H9 (cell line): ENCODE measurements around the gene PDGFB. TPM values are rescaled to one million over a fixed set of nuclear protein-coding genes. Genes with fewer than 3 reads are reported as not detected.

Experiments
- DNase-seq: peaks from one replicate; pipeline ENCODE4 v3.0.0-alpha.2; 2017
- H2AFZ ChIP-seq: one replicate; pipeline ENCODE4 v1.6.1; 2013; ENCODE audit warnings: mild to moderate bottlenecking, low read length, control low read depth, moderate library complexity
- H2AK5ac ChIP-seq: 2 replicates; pipeline ENCODE4 v1.6.1; 2013; ENCODE audit warnings: low read length, control low read depth, mixed read lengths; ENCODE audit not compliant: insufficient read length
- H2BK120ac ChIP-seq: one replicate; pipeline ENCODE4 v1.6.1; 2013; ENCODE audit warnings: low read depth, mild to moderate bottlenecking, low read length, control low read depth, inconsistent platforms; ENCODE audit not compliant: poor library complexity, severe bottlenecking
- H2BK12ac ChIP-seq: 2 replicates; pipeline ENCODE4 v1.6.1; 2013; ENCODE audit warnings: low read length, control low read depth, mixed read lengths, low read depth; ENCODE audit not compliant: insufficient read length
- H2BK15ac ChIP-seq: 2 replicates; pipeline ENCODE4 v1.6.1; 2013; ENCODE audit warnings: low read depth, low read length, control low read depth
- H2BK20ac ChIP-seq: one replicate; pipeline ENCODE4 v1.6.1; 2013; ENCODE audit warnings: low read depth, mild to moderate bottlenecking, low read length, control low read depth, inconsistent platforms; ENCODE audit not compliant: poor library complexity, severe bottlenecking
- H2BK5ac ChIP-seq: 2 replicates; pipeline ENCODE4 v1.6.1; 2013; ENCODE audit warnings: low read length, control low read depth, mixed read lengths; ENCODE audit not compliant: insufficient read length
- H3K14ac ChIP-seq: 2 replicates; pipeline ENCODE4 v1.6.1; 2013; ENCODE audit warnings: low read length, control low read depth; ENCODE audit not compliant: insufficient read depth
- H3K18ac ChIP-seq: 2 replicates; pipeline ENCODE4 v1.6.1; 2013; ENCODE audit warnings: low read depth, mild to moderate bottlenecking, mixed read lengths, low read length, control low read depth; ENCODE audit not compliant: insufficient read length
- H3K23ac ChIP-seq: 2 replicates; pipeline ENCODE4 v1.6.1; 2013; ENCODE audit warnings: low read length, control low read depth, mixed read lengths, low read depth; ENCODE audit not compliant: insufficient read length
- H3K23me2 ChIP-seq: 2 replicates; pipeline ENCODE4 v1.6.1; 2013; ENCODE audit warnings: low read depth, mild to moderate bottlenecking, mixed read lengths, low read length, control low read depth; ENCODE audit not compliant: insufficient read length, poor library complexity, severe bottlenecking
- H3K27ac ChIP-seq: 2 replicates; pipeline ENCODE4 v1.5.1; 2013; ENCODE audit warnings: low read length, control low read depth, mixed read lengths, low read depth; ENCODE audit not compliant: insufficient read length
- H3K27me3 ChIP-seq: 2 replicates; pipeline ENCODE4 v1.6.1; 2013; ENCODE audit warnings: low read length, control low read depth, inconsistent platforms; ENCODE audit not compliant: insufficient read depth
- H3K4ac ChIP-seq: 2 replicates; pipeline ENCODE4 v1.6.1; 2013; ENCODE audit warnings: low read depth, mild to moderate bottlenecking, control low read depth, inconsistent platforms, low read length, moderate library complexity
- H3K4me1 ChIP-seq: 2 replicates; pipeline ENCODE4 v1.6.1; 2013; ENCODE audit warnings: low read length, control low read depth, inconsistent platforms; ENCODE audit not compliant: insufficient read depth
- H3K4me2 ChIP-seq: 2 replicates; pipeline ENCODE4 v1.6.1; 2013; ENCODE audit warnings: low read length, control low read depth, mixed read lengths; ENCODE audit not compliant: insufficient read length, insufficient read depth
- H3K56ac ChIP-seq: 2 replicates; pipeline ENCODE4 v1.6.1; 2013; ENCODE audit warnings: low read depth, mild to moderate bottlenecking, mixed read lengths, low read length, control low read depth; ENCODE audit not compliant: insufficient read length
- H3K79me1 ChIP-seq: 2 replicates; pipeline ENCODE4 v1.6.1; 2013; ENCODE audit warnings: low read depth, mild to moderate bottlenecking, moderate library complexity, low read length, control low read depth, inconsistent platforms; ENCODE audit not compliant: insufficient read depth, poor library complexity, severe bottlenecking
- H3K79me2 ChIP-seq: 2 replicates; pipeline ENCODE4 v1.6.1; 2013; ENCODE audit warnings: low read length, control low read depth, inconsistent platforms; ENCODE audit not compliant: insufficient read depth
- H3K9ac ChIP-seq: 2 replicates; pipeline ENCODE4 v1.6.1; 2013; ENCODE audit warnings: low read length, control low read depth, mixed read lengths; ENCODE audit not compliant: insufficient read length; ENCODE audit errors: extremely low read depth
- H3K9me3 ChIP-seq: one replicate; pipeline ENCODE4 v1.6.1; 2013; ENCODE audit warnings: low read depth, low read length, inconsistent platforms; ENCODE audit not compliant: control insufficient read depth
- H3T11ph ChIP-seq: one replicate; pipeline ENCODE4 v1.6.1; 2013; ENCODE audit warnings: mild to moderate bottlenecking, low read length, control low read depth, inconsistent platforms
- H4K20me1 ChIP-seq: one replicate; pipeline ENCODE4 v1.6.1; 2013; ENCODE audit not compliant: control insufficient read depth, insufficient read length, insufficient read depth
- H4K5ac ChIP-seq: 2 replicates; pipeline ENCODE4 v1.6.1; 2013; ENCODE audit warnings: low read depth, mild to moderate bottlenecking, mixed read lengths, low read length, control low read depth; ENCODE audit not compliant: insufficient read length
- H4K8ac ChIP-seq: replicated peaks from 2 replicates; pipeline ENCODE4 v1.6.1; 2013; ENCODE audit warnings: low read length, control low read depth, mixed read lengths, low read depth; ENCODE audit not compliant: insufficient read length
- H4K91ac ChIP-seq: 2 replicates; pipeline ENCODE4 v1.6.1; 2013; ENCODE audit warnings: low read depth, mild to moderate bottlenecking, moderate library complexity, mixed read lengths, low read length, control low read depth; ENCODE audit not compliant: insufficient read length
- H3K27ac Mint-ChIP-seq, 3 experiments: 2 replicates in 2 of 3; 3 replicates in 1 of 3; pipeline ENCODE4 v1.8.0; 2020 to 2021; ENCODE audit warnings: mixed read lengths in 3 of 3, mild to moderate bottlenecking in 1 of 3, moderate library complexity in 1 of 3
- H3K27me3 Mint-ChIP-seq: 2 replicates; pipeline ENCODE4 v1.8.0; 2021; ENCODE audit warnings: low read depth, mild to moderate bottlenecking, moderate library complexity, mixed read lengths
- H3K36me3 Mint-ChIP-seq, 3 experiments: 2 replicates in 2 of 3; 3 replicates in 1 of 3; pipeline ENCODE4 v1.8.0; 2020 to 2021; ENCODE audit warnings: low read depth in 3 of 3, mixed read lengths in 3 of 3; ENCODE audit not compliant: insufficient read depth in 1 of 3
- H3K4me1 Mint-ChIP-seq, 2 experiments: 2 replicates each; pipeline ENCODE4 v1.8.0; 2020; ENCODE audit warnings: mixed read lengths in 2 of 2
- H3K4me3 Mint-ChIP-seq, 2 experiments: 2 replicates in 1 of 2; 3 replicates in 1 of 2; pipeline ENCODE4 v1.8.0; 2020 to 2021; ENCODE audit warnings: mild to moderate bottlenecking in 2 of 2, mixed read lengths in 2 of 2, moderate library complexity in 1 of 2
- H3K9me3 Mint-ChIP-seq, 2 experiments: 2 replicates in 1 of 2; 3 replicates in 1 of 2; pipeline ENCODE4 v1.8.0; 2020; ENCODE audit warnings: mild to moderate bottlenecking in 2 of 2, mixed read lengths in 2 of 2, moderate library complexity in 1 of 2
- WGBS: extraction: QIAGEN DNeasy Blood & Tissue Kit; methylation state at CpG from one replicate; pipeline ENCODE4 v1.1.7; 2013; ENCODE audit warnings: missing lambda C conversion rate, low lambda C conversion rate, mixed read lengths; ENCODE audit not compliant: insufficient read length; ENCODE audit errors: extremely low coverage; 5-methylcytosine and 5-hydroxymethylcytosine counted together
- total RNA-seq: library from RNA; stranded (reverse); gene quantifications from 2 replicates; pipeline ENCODE4 v1.2.1, GENCODE V29; 2021
- TF ChIP-seq, protein P1 (sequence below): fragments of 200-600 bp; sonication (generic); conservative IDR thresholded peaks from 3 replicates; pipeline ENCODE4 v1.8.0; 2021; ENCODE audit warnings: antibody characterized with exemption, mild to moderate bottlenecking

Gene PDGFB
- total RNA-seq, 1 experiment from 2014 or later = 6.1 TPM

DNA sequence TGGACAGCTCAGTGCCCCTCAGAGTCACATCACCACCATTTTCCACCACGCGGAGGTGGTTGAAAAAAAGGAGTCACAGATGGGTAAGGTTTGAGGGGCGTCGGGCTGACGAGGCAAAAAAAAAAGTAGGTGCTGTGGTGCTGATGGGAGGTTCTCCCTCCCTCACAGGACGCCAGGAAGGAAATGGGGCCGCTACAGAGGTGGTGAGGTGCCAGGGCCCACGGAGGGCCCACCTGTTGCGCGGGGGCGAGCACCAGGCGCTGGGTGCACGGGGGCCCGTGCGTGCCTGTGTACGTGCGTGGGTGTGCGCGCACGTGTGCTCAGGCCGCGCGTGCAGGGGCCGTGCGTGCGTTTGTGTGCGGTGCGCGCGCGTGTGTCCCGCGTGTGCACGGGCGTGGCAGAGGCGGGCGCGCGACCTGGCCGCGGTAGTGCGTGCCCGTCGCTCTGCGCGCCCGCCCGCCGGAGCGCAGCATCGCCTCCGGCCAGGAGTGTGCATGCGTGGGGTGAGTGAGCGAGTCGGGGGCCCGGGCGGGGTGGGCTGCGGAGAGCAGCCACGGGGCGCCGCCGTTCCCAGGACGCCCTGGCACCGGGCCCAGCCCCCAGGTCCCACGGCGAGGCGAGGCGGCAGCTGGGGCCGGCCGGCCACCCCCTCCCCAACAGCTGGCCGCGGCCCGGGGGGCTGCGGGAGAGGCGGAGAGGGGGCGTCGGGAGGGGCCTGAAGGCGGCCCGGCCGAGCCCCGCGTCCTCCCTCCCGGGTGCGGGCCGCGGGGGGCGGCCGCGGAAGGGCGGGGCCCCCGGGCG lies 2.8 kb downstream of the PDGFB start:
- Histone ChIP-seq H3K9ac (no peak overlapping the region), H4K91ac (no peak overlapping the region), H4K8ac (no peak overlapping the region), H3K23me2 (peaks cover 18% of the 10 kb centered on the region), H4K5ac (no peak overlapping the region), H3K56ac (no peak overlapping the region), H3K27ac (no peak overlapping the region), H2AFZ (no peak overlapping the region), H3K4me1 (no peaks in the 10 kb centered on the region), H3K23ac (no peak overlapping the region), H2AK5ac (no peak overlapping the region), H3T11ph (no peak overlapping the region), H3K79me1 (no peaks in the 10 kb centered on the region), H3K4me2 (peak overlapping the region; percentile 5), H3K4ac (no peak overlapping the region), H2BK5ac (no peak overlapping the region), H2BK20ac (no peak overlapping the region), H3K79me2 (no peaks in the 10 kb centered on the region), H3K14ac (no peak overlapping the region; the same call in 1 of the 2 replicates), H2BK12ac (no peak overlapping the region), H3K18ac (no peak overlapping the region), H3K27me3 (peaks cover 19% of the 10 kb centered on the region), H2BK15ac (no peak overlapping the region), H3K9me3 (no peaks in the 10 kb centered on the region), H2BK120ac (no peak overlapping the region), H4K20me1 (peaks cover 4% of the 10 kb centered on the region)
- H3K4me3 Mint-ChIP-seq = peak overlapping the region; percentile 70 to 88
- peaks cover 0 to 3% (median 2%) of the 10 kb centered on the region in 3 experiments; a peak in 2 of 7 replicates for H3K36me3 Mint-ChIP-seq
- peaks cover 4% of the 10 kb centered on the region in 2 experiments; a peak in 3 of 5 replicates for H3K9me3 Mint-ChIP-seq
- TF ChIP-seq, protein P1, sequence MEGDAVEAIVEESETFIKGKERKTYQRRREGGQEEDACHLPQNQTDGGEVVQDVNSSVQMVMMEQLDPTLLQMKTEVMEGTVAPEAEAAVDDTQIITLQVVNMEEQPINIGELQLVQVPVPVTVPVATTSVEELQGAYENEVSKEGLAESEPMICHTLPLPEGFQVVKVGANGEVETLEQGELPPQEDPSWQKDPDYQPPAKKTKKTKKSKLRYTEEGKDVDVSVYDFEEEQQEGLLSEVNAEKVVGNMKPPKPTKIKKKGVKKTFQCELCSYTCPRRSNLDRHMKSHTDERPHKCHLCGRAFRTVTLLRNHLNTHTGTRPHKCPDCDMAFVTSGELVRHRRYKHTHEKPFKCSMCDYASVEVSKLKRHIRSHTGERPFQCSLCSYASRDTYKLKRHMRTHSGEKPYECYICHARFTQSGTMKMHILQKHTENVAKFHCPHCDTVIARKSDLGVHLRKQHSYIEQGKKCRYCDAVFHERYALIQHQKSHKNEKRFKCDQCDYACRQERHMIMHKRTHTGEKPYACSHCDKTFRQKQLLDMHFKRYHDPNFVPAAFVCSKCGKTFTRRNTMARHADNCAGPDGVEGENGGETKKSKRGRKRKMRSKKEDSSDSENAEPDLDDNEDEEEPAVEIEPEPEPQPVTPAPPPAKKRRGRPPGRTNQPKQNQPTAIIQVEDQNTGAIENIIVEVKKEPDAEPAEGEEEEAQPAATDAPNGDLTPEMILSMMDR = no peak
- peaks cover 23 to 37% of the 10 kb centered on the region in 2 experiments for H3K4me1 Mint-ChIP-seq
- H3K27ac Mint-ChIP-seq = peak overlapping the region in 1 of 3 experiments; percentile 69; a peak in 1 of 7 replicates
- DNase-seq = no peak
- peaks cover 85% of the 10 kb centered on the region for H3K27me3 Mint-ChIP-seq
- no CpG with 5 or more reads among the region's 92 CpGs for WGBS
